Uterus (tissue), 4 donors: ENCODE data around the gene SECISBP2L. TPM values are rescaled to one million over a fixed set of nuclear protein-coding genes. Genes with fewer than 3 reads are reported as not detected.

Experiments used
- DNase-seq, 2 donors: peaks; one replicate each; pipeline ENCODE4 v3.0.0-alpha.2; 2019 to 2020
- H3K27ac ChIP-seq, 2 donors: fragments of 200-600 bp; sonication (generic); 1 replicate in 1 of 2; 2 replicates in 1 of 2; pipeline ENCODE4 v1.5.1; 2016 to 2018
- H3K27me3 ChIP-seq, 2 donors: fragments of 200-600 bp; sonication (generic); one replicate each; pipeline ENCODE4 v1.5.1; 2018 to 2019; ENCODE audit warnings: control low read depth in 1 of 2
- H3K36me3 ChIP-seq, 2 donors: fragments of 200-600 bp; sonication (generic); one replicate each; pipeline ENCODE4 v1.5.1; 2019; ENCODE audit warnings: control low read depth in 1 of 2
- H3K4me1 ChIP-seq, 2 donors: fragments of 200-600 bp; sonication (generic); one replicate each; pipeline ENCODE4 v1.5.1; 2018 to 2019; ENCODE audit warnings: control low read depth in 1 of 2
- H3K4me3 ChIP-seq, 2 donors: fragments of 200-600 bp; sonication (generic); 1 replicate in 1 of 2; 2 replicates in 1 of 2; pipeline ENCODE4 v1.5.1; 2018 to 2019; ENCODE audit warnings: mild to moderate bottlenecking in 1 of 2
- H3K9me3 ChIP-seq, 2 donors: fragments of 200-600 bp; sonication (generic); one replicate each; pipeline ENCODE4 v1.5.1; 2019; ENCODE audit warnings: control low read depth in 1 of 2
- POLR2A ChIP-seq, 2 donors: fragments of 450-650 bp; IDR thresholded peaks; one replicate each; pipeline ENCODE4 v1.6.1; 2016; ENCODE audit warnings: antibody characterized with exemption in 2 of 2, mild to moderate bottlenecking in 1 of 2, moderate library complexity in 1 of 2
- intact Hi-C: fragments of 100-400 bp; cut with DNase I; formaldehyde crosslinking; loops from one replicate; pipeline ENCODE4 v1.15.1; 2023; ENCODE audit warnings: low total_unique reads
- small RNA-seq: library from RNA; depleted of rRNA; stranded (forward); fragments of <200 nt; gene quantifications from one replicate; pipeline ENCODE3, GENCODE V24; 2016
- total RNA-seq, 4 donors: library from RNA; depleted of rRNA in 3 of 4; stranded (reverse); fragments of >200 nt in 3 of 4; gene quantifications; one replicate each; pipeline versions ENCODE4 v1.1.0 to v1.2.4, GENCODE V29; 2014 to 2023
- TF ChIP-seq, protein P1 (sequence below), 4 experiments: fragments of 200-600 bp in 2 of 4; fragments of 450-650 bp in 2 of 4; sonication (generic) in 2 of 4; IDR thresholded peaks; one replicate each; pipeline ENCODE4 v1.5.1; 2016 to 2019; ENCODE audit warnings: antibody characterized with exemption in 4 of 4, mild to moderate bottlenecking in 2 of 4, moderate library complexity in 1 of 4
- donor health status: DM: yes; HTN: yes; CAD: no.

The SECISBP2L gene
- total RNA-seq, 4 donors from 2014 or later, result 24.8 to 73.9 (median 47.6) TPM

- H3K27ac ChIP-seq, result no peak overlapping the region
- DNase-seq, result no peak
- no peaks in the 10 kb centered on the region for H3K27me3 ChIP-seq
- no peak overlapping the region for H3K4me3 ChIP-seq
- TF ChIP-seq POLR2A (IDR thresholded peaks at IDR 0.05), result no peak
- TF ChIP-seq, protein P1, sequence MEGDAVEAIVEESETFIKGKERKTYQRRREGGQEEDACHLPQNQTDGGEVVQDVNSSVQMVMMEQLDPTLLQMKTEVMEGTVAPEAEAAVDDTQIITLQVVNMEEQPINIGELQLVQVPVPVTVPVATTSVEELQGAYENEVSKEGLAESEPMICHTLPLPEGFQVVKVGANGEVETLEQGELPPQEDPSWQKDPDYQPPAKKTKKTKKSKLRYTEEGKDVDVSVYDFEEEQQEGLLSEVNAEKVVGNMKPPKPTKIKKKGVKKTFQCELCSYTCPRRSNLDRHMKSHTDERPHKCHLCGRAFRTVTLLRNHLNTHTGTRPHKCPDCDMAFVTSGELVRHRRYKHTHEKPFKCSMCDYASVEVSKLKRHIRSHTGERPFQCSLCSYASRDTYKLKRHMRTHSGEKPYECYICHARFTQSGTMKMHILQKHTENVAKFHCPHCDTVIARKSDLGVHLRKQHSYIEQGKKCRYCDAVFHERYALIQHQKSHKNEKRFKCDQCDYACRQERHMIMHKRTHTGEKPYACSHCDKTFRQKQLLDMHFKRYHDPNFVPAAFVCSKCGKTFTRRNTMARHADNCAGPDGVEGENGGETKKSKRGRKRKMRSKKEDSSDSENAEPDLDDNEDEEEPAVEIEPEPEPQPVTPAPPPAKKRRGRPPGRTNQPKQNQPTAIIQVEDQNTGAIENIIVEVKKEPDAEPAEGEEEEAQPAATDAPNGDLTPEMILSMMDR (IDR thresholded peaks at IDR 0.05), result no peak
- intact Hi-C loops, result no loop called here
- H3K4me1 ChIP-seq, result no peaks in the 10 kb centered on the region
- H3K9me3 ChIP-seq, result no peaks in the 10 kb centered on the region
- H3K36me3 ChIP-seq, result no peaks in the 10 kb centered on the region
These were observed 100.0 kb downstream of the SECISBP2L start for GRCh38 chr15:48946074-48946839.

DNA sequence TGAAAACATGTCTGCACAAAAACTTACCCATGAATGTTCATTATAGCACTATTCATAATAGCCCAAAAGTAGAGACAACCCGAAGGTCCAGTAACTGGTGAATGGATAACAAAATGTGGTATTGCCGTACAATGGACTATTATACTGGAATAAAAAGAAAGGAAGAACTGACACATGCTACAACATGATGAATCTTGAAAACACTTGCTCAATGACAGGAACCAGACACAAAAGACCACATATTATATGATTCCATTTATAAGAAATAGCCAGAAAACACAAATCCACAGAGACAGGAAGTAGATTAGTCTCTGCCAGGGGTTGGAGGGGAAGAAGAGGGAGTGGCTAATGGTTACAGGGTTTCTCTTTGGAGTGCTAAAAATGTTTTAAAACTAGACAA is 100.9 kb downstream of the SECISBP2L start:
- no peak overlapping the region for H3K27ac ChIP-seq
- TF ChIP-seq, protein P1 (IDR thresholded peaks at IDR 0.05), result no peak
- TF ChIP-seq POLR2A (IDR thresholded peaks at IDR 0.05), result no peak
- intact Hi-C loops, result no loop called here
- no peaks in the 10 kb centered on the region for H3K4me1 ChIP-seq
- no peaks in the 10 kb centered on the region for H3K36me3 ChIP-seq
- DNase-seq, result no peak
- no peak overlapping the region for H3K4me3 ChIP-seq
- no peaks in the 10 kb centered on the region for H3K27me3 ChIP-seq
- H3K9me3 ChIP-seq, result no peaks in the 10 kb centered on the region

GRCh38 chr15:48941904-48942303 is 104.3 kb downstream of the SECISBP2L start:
- H3K9me3 ChIP-seq, result no peaks in the 10 kb centered on the region

GRCh38 chr15:48940508-48940907 is 105.7 kb downstream of the SECISBP2L start:
- Histone ChIP-seq H3K27ac (no peak overlapping the region), H3K4me1 (no peaks in the 10 kb centered on the region), H3K27me3 (no peaks in the 10 kb centered on the region), H3K4me3 (no peak overlapping the region), H3K9me3 (no peaks in the 10 kb centered on the region), H3K36me3 (no peaks in the 10 kb centered on the region)
- DNase-seq, result no peak
- TF ChIP-seq, protein P1 (IDR thresholded peaks at IDR 0.05), result no peak
- no peak for TF ChIP-seq POLR2A (IDR thresholded peaks at IDR 0.05)
- intact Hi-C loops, result no loop called here

More at GRCh38 chr15:48941904-48942303, 104.3 kb downstream of the SECISBP2L start:
- Histone ChIP-seq H3K27me3 (no peaks in the 10 kb centered on the region), H3K4me1 (no peaks in the 10 kb centered on the region), H3K27ac (no peak overlapping the region), H3K4me3 (no peak overlapping the region), H3K36me3 (no peaks in the 10 kb centered on the region)
- TF ChIP-seq POLR2A (IDR thresholded peaks at IDR 0.05), result no peak
- TF ChIP-seq, protein P1 (IDR thresholded peaks at IDR 0.05), result no peak
- DNase-seq, result no peak
- intact Hi-C loops, result no loop called here

DNA sequence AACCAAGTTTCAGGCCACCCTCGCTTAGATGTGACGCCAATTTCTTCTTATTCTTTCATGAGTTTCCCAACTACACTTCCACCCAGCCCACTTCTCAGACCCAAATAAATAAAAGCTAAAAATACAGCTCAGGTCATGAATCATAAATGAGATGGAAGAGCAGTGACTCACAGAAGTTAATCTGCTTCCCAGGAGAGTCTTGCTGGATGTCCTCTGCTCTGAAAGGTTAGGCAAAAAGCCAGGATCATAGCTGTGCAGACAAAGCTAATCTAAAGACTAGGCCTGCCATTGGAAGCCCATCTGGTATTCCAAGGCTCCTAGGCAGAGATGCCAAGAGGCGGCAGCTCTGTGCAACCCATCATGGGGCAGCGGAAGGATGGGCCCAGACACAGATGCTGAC is 106.6 kb downstream of the SECISBP2L start:
- H3K27ac ChIP-seq, result no peak overlapping the region
- no peaks in the 10 kb centered on the region for H3K9me3 ChIP-seq
- TF ChIP-seq POLR2A (IDR thresholded peaks at IDR 0.05), result no peak
- TF ChIP-seq, protein P1 (IDR thresholded peaks at IDR 0.05), result no peak
- H3K36me3 ChIP-seq, result no peaks in the 10 kb centered on the region
- H3K4me3 ChIP-seq, result no peak overlapping the region
- H3K4me1 ChIP-seq, result no peaks in the 10 kb centered on the region
- H3K27me3 ChIP-seq, result no peaks in the 10 kb centered on the region
- intact Hi-C loops, result no loop called here
- no peak for DNase-seq

Small RNAs within 50 kb of the gene (small RNA-seq; reads per million reads assigned to genes)
- gene RF00019, result not detected

Other genes starting within 250 kb of the SECISBP2L start
- 10 to 100 TPM in 1 of 4 donors, 1 to 10 TPM in 3; 4.2 to 10.5 (median 4.8) TPM for gene CEP152, start 235.4 kb downstream of the SECISBP2L start, total RNA-seq
- 100 to 1,000 TPM; 196 to 427 (median 285) TPM for gene EID1, start 168.3 kb downstream of the SECISBP2L start, total RNA-seq
- gene SHC4, start 82.5 kb downstream of the SECISBP2L start, total RNA-seq, result 1 to 10 TPM in 2 of 4 donors, under 1 TPM in 1, not detected in 1; 0.88 to 6.8 (median 5.0) TPM
- gene COPS2, start 109.2 kb upstream of the SECISBP2L start, total RNA-seq, result 100 to 1,000 TPM in 2 of 4 donors, 10 to 100 TPM in 2; 59.1 to 181 (median 102) TPM
- 100 to 1,000 TPM in 1 of 4 donors, 10 to 100 TPM in 3; 65.1 to 178 (median 79.4) TPM for gene GALK2, start 123.8 kb upstream of the SECISBP2L start, total RNA-seq